Stimulated activated CD4-positive, alpha-beta T cell treated with anti-CD3 and anti-CD28 coated beads, Interleukin-4, amount 100 ng/mL, for 48 hours (primary cell): ENCODE measurements around the gene ACSF3.
A peak's percentile ranks its signal among the peaks of the same experiment; 100 is the strongest.

Source experiments
- DNase-seq, 2 donors: peaks; one replicate each; pipeline ENCODE4 v3.0.0-alpha.2; 2020; ENCODE audit warnings: low read depth in 2 of 2

The ACSF3 gene

GRCh38 chr16:89201439-89202377 lies 108.1 kb downstream of the ACSF3 start:
- DNase-seq: peak; percentile 76 to 91

GRCh38 chr16:89202422-89203215 lies 109.0 kb downstream of the ACSF3 start:
- DNase-seq: no peak
